MM.1S (cell line): ENCODE results near the gene IL1RAPL2.

Experiments
- DNase-seq: peaks from one replicate; pipeline ENCODE4 v3.0.0-alpha.2; 2015
- H2AFZ ChIP-seq: fragments of 300-600 bp; sonication (generic); 2 replicates; pipeline ENCODE4 v1.6.0; 2016; ENCODE audit warnings: antibody characterized with exemption, low read length
- H3F3A ChIP-seq: fragments of 300-600 bp; sonication (generic); 2 replicates; pipeline ENCODE4 v1.6.1; 2016; ENCODE audit warnings: mild to moderate bottlenecking, antibody characterized with exemption, low read length, moderate library complexity, mixed read lengths; ENCODE audit not compliant: insufficient read depth
- H3K27ac ChIP-seq: fragments of 300-600 bp; sonication (generic); 2 replicates; pipeline ENCODE4 v1.5.1; 2016; ENCODE audit warnings: mild to moderate bottlenecking, low read length
- H3K27me3 ChIP-seq: fragments of 300-600 bp; sonication (generic); replicated peaks from 2 replicates; pipeline ENCODE4 v1.6.0; 2016; ENCODE audit warnings: low read length; ENCODE audit not compliant: insufficient read depth
- H3K36me3 ChIP-seq: fragments of 300-600 bp; sonication (generic); replicated peaks from 2 replicates; pipeline ENCODE4 v1.6.1; 2016; ENCODE audit warnings: mild to moderate bottlenecking, low read length, mixed read lengths; ENCODE audit not compliant: insufficient read depth
- H3K4me1 ChIP-seq: fragments of 300-600 bp; sonication (generic); 2 replicates; pipeline ENCODE4 v1.6.1; 2016; ENCODE audit warnings: low read length, mixed read lengths
- H3K4me2 ChIP-seq: fragments of 300-600 bp; sonication (generic); 2 replicates; pipeline ENCODE4 v1.6.0; 2016; ENCODE audit warnings: low read depth, low read length
- H3K4me3 ChIP-seq: fragments of 300-600 bp; sonication (generic); 2 replicates; pipeline ENCODE4 v1.5.1; 2016; ENCODE audit warnings: low read length, mixed read lengths
- H3K79me2 ChIP-seq: fragments of 300-600 bp; sonication (generic); 2 replicates; pipeline ENCODE4 v1.6.1; 2016; ENCODE audit warnings: mixed run types, low read length, mixed read lengths
- H3K9ac ChIP-seq: fragments of 300-600 bp; sonication (generic); 2 replicates; pipeline ENCODE4 v1.6.1; 2016; ENCODE audit warnings: low read length, mixed read lengths
- H3K9me2 ChIP-seq: fragments of 300-600 bp; sonication (generic); replicated peaks from 2 replicates; pipeline ENCODE4 v1.6.1; 2016; ENCODE audit warnings: mild to moderate bottlenecking, low read length, mixed read lengths; ENCODE audit not compliant: insufficient read depth
- H3K9me3 ChIP-seq: fragments of 300-600 bp; sonication (generic); replicated peaks from 2 replicates; pipeline ENCODE4 v1.6.1; 2016; ENCODE audit warnings: mild to moderate bottlenecking, low read length, mixed read lengths; ENCODE audit not compliant: insufficient read depth
- H4K20me1 ChIP-seq: fragments of 300-600 bp; sonication (generic); 2 replicates; pipeline ENCODE4 v1.6.1; 2016; ENCODE audit warnings: mild to moderate bottlenecking, low read length, moderate library complexity, mixed read lengths; ENCODE audit not compliant: insufficient read depth
- EZH2 ChIP-seq: fragments of 300-600 bp; sonication (generic); optimal IDR thresholded peaks from 2 replicates; pipeline ENCODE3; 2017; ENCODE audit warnings: low read depth, mild to moderate bottlenecking, antibody characterized with exemption, low read length, mixed read lengths
- EZH2phosphoT487 ChIP-seq: fragments of 300-600 bp; sonication (generic); IDR thresholded peaks from 2 replicates; pipeline ENCODE4 v1.6.1; 2018; ENCODE audit warnings: antibody characterized with exemption, low read length
- TF ChIP-seq, protein P1 (sequence below): fragments of 300-600 bp; sonication (generic); IDR thresholded peaks from 2 replicates; pipeline ENCODE4 v1.5.1; 2016; ENCODE audit warnings: antibody characterized with exemption, low read length, mixed read lengths

Gene IL1RAPL2

GRCh38 chrX:105610411-105610810 lies 1044.4 kb downstream of the IL1RAPL2 start:
- Histone ChIP-seq H3K79me2 (no peaks in the 10 kb centered on the region), H2AFZ (no peak overlapping the region), H3K9me3 (no peaks in the 10 kb centered on the region), H3K27me3 (no peaks in the 10 kb centered on the region), H3K27ac (no peak overlapping the region), H4K20me1 (no peaks in the 10 kb centered on the region), H3K36me3 (no peaks in the 10 kb centered on the region), H3K9ac (no peak overlapping the region), H3K4me1 (no peaks in the 10 kb centered on the region), H3K4me3 (no peak overlapping the region), H3F3A (no peaks in the 10 kb centered on the region), H3K4me2 (no peak overlapping the region), H3K9me2 (no peaks in the 10 kb centered on the region)
- TF ChIP-seq, protein P1, sequence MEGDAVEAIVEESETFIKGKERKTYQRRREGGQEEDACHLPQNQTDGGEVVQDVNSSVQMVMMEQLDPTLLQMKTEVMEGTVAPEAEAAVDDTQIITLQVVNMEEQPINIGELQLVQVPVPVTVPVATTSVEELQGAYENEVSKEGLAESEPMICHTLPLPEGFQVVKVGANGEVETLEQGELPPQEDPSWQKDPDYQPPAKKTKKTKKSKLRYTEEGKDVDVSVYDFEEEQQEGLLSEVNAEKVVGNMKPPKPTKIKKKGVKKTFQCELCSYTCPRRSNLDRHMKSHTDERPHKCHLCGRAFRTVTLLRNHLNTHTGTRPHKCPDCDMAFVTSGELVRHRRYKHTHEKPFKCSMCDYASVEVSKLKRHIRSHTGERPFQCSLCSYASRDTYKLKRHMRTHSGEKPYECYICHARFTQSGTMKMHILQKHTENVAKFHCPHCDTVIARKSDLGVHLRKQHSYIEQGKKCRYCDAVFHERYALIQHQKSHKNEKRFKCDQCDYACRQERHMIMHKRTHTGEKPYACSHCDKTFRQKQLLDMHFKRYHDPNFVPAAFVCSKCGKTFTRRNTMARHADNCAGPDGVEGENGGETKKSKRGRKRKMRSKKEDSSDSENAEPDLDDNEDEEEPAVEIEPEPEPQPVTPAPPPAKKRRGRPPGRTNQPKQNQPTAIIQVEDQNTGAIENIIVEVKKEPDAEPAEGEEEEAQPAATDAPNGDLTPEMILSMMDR, result no peak
- no peak for TF ChIP-seq EZH2
- TF ChIP-seq EZH2phosphoT487, result no peak
- no peak for DNase-seq

GRCh38 chrX:105618393-105619101 lies 1052.5 kb downstream of the IL1RAPL2 start:
- no peak for DNase-seq
- H3K9ac ChIP-seq, result no peak overlapping the region
- no peaks in the 10 kb centered on the region for H3K9me2 ChIP-seq
- H3K4me1 ChIP-seq, result no peaks in the 10 kb centered on the region
- H3K27ac ChIP-seq, result no peak overlapping the region
- no peaks in the 10 kb centered on the region for H4K20me1 ChIP-seq
- no peak overlapping the region for H2AFZ ChIP-seq
- H3K79me2 ChIP-seq, result no peaks in the 10 kb centered on the region
- no peak overlapping the region for H3K4me2 ChIP-seq
- no peaks in the 10 kb centered on the region for H3K36me3 ChIP-seq
- no peaks in the 10 kb centered on the region for H3K9me3 ChIP-seq
- no peak overlapping the region for H3K4me3 ChIP-seq
- H3F3A ChIP-seq, result no peaks in the 10 kb centered on the region
- H3K27me3 ChIP-seq, result no peaks in the 10 kb centered on the region
- TF ChIP-seq EZH2 (no peak), EZH2phosphoT487 (no peak)
- TF ChIP-seq, protein P1, result no peak

DNA sequence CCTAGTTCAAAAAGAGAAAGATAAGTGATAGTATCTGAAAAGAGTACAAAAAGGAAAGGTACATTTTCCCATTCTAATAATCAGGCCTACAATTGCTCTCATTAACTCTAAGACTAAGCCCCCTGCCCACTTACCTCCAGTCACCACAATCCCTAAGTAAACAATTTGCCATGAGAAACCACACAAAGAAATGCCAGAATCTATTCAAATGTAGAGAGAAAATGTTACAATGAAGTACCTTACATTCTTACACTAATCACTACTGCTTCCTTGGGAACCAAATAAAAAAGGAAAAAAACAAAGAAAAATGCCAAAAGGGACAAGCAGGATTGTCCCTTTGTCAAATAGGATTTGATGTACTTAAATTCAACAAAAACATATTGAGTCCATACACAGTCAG lies 1068.2 kb downstream of the IL1RAPL2 start:
- no peak overlapping the region for H3K4me3 ChIP-seq
- H3K4me1 ChIP-seq, result no peaks in the 10 kb centered on the region
- H3K9me2 ChIP-seq, result no peaks in the 10 kb centered on the region
- no peaks in the 10 kb centered on the region for H3F3A ChIP-seq
- no peak overlapping the region for H2AFZ ChIP-seq
- no peaks in the 10 kb centered on the region for H3K36me3 ChIP-seq
- H3K9me3 ChIP-seq, result no peaks in the 10 kb centered on the region
- H3K27ac ChIP-seq, result no peak overlapping the region
- H3K27me3 ChIP-seq, result no peaks in the 10 kb centered on the region
- H3K9ac ChIP-seq, result no peak overlapping the region
- no peak for TF ChIP-seq EZH2phosphoT487
- TF ChIP-seq, protein P1, result no peak
- no peak for TF ChIP-seq EZH2
- DNase-seq, result no peak
- H4K20me1 ChIP-seq, result no peaks in the 10 kb centered on the region
- no peak overlapping the region for H3K4me2 ChIP-seq
- H3K79me2 ChIP-seq, result no peaks in the 10 kb centered on the region
